H1 (cell line): ENCODE data around the gene MAD2L1. TPM values are rescaled to one million over a fixed set of nuclear protein-coding genes. Genes with fewer than 3 reads are reported as not detected.

Experiments
- CTCF ChIA-PET: fragments of 300-600 bp; sonication (Branson Sonifier 250); formaldehyde crosslinking; loops from one replicate; lab custom pipeline; 2021; ENCODE audit not compliant: partially characterized antibody; lab: Charles Lee
- POLR2A ChIA-PET: fragments of 300-600 bp; sonication (Branson Sonifier 250); formaldehyde crosslinking; loops from one replicate; lab custom pipeline; 2021; ENCODE audit warnings: inconsistent platforms; ENCODE audit not compliant: partially characterized antibody; lab: Charles Lee
- DNase-seq, 2 experiments: peaks; one replicate each; pipeline versions ENCODE4 v3.0.0 to v3.0.0-alpha.2; 2010 to 2022; ENCODE audit warnings: low spot score in 2 of 2, low read depth in 1 of 2, mixed read lengths in 1 of 2
- FAIRE-seq: peaks from 2 replicates; lab custom pipeline; 2011; peaks lifted over from hg19 to GRCh38; lab: Jason Lieb, UNC
- H2AFZ ChIP-seq: 2 replicates; pipeline ENCODE4 v1.8.1; 2012; ENCODE audit warnings: low read length, inconsistent platforms
- H2AK5ac ChIP-seq: 2 replicates; pipeline ENCODE4 v1.6.1; 2013; ENCODE audit warnings: low read depth, low read length
- H2BK120ac ChIP-seq: replicated peaks from 2 replicates; pipeline ENCODE3; 2013; ENCODE audit warnings: low read depth, low read length, inconsistent platforms
- H2BK12ac ChIP-seq: 2 replicates; pipeline ENCODE4 v1.6.1; 2013; ENCODE audit warnings: low read depth, low read length
- H2BK15ac ChIP-seq: 2 replicates; pipeline ENCODE4 v1.6.1; 2013; ENCODE audit warnings: low read length
- H2BK20ac ChIP-seq: 2 replicates; pipeline ENCODE4 v1.6.1; 2013; ENCODE audit warnings: low read length
- H2BK5ac ChIP-seq: 2 replicates; pipeline ENCODE4 v1.6.1; 2013; ENCODE audit warnings: low read depth, low read length
- H3K14ac ChIP-seq: 2 replicates; pipeline ENCODE4 v1.6.1; 2013; ENCODE audit warnings: inconsistent platforms; ENCODE audit not compliant: insufficient read length
- H3K18ac ChIP-seq: 2 replicates; pipeline ENCODE4 v1.6.1; 2013; ENCODE audit warnings: low read length; ENCODE audit errors: extremely low read depth
- H3K23ac ChIP-seq: 2 replicates; pipeline ENCODE4 v1.6.1; 2013; ENCODE audit warnings: inconsistent platforms; ENCODE audit not compliant: insufficient read length
- H3K23me2 ChIP-seq: 2 replicates; pipeline ENCODE4 v1.6.1; 2013; ENCODE audit warnings: low read depth, low read length
- H3K27ac ChIP-seq: 2 replicates; pipeline ENCODE4 v1.6.1; 2011; ENCODE audit warnings: low read depth, low read length, inconsistent platforms
- H3K27me3 ChIP-seq, 4 experiments: replicated peaks in 1 of 4; 1 replicate in 1 of 4; 2 replicates in 3 of 4; pipeline versions ENCODE4 v1.6.1 to v1.8.1; 2011 to 2013; ENCODE audit warnings: low read length in 3 of 4, mild to moderate bottlenecking in 3 of 4, inconsistent platforms in 2 of 4, mixed read lengths in 2 of 4, moderate library complexity in 1 of 4; ENCODE audit not compliant: control insufficient read depth in 3 of 4, insufficient read depth in 3 of 4; ENCODE audit errors: extremely low read depth in 1 of 4
- H3K36me3 ChIP-seq, 4 experiments: 2 replicates each; pipeline versions ENCODE4 v1.6.1 to v1.8.1; 2011 to 2013; ENCODE audit warnings: mild to moderate bottlenecking in 4 of 4, low read length in 3 of 4, moderate library complexity in 2 of 4, control low read depth in 1 of 4, inconsistent platforms in 1 of 4; ENCODE audit not compliant: insufficient read depth in 4 of 4, control insufficient read depth in 2 of 4
- H3K4ac ChIP-seq: replicated peaks from 2 replicates; pipeline ENCODE3; 2013; ENCODE audit warnings: low read length, low read depth, mixed read lengths, inconsistent platforms; ENCODE audit not compliant: insufficient read length
- H3K4me1 ChIP-seq, 4 experiments: replicated peaks in 1 of 4; 1 replicate in 1 of 4; 2 replicates in 3 of 4; pipeline versions ENCODE4 v1.6.1 to v1.8.1; 2011 to 2013; ENCODE audit warnings: low read length in 3 of 4, inconsistent platforms in 2 of 4, mixed read lengths in 1 of 4; ENCODE audit not compliant: insufficient read depth in 4 of 4, control insufficient read depth in 3 of 4
- H3K4me2 ChIP-seq, 2 experiments: 2 replicates each; pipeline versions ENCODE4 v1.6.1 to v1.8.1; 2011 to 2013; ENCODE audit warnings: low read depth in 2 of 2, low read length in 2 of 2, control low read depth in 1 of 2, inconsistent platforms in 1 of 2, mild to moderate bottlenecking in 1 of 2; ENCODE audit not compliant: insufficient read depth in 1 of 2
- H3K4me3 ChIP-seq, 4 experiments: fragments of 200-600, 300-600 bp in 1 of 4; sonication (generic), shearing (Covaris generic), sonication (Bioruptor Twin) in 1 of 4; 2 replicates each; pipeline versions ENCODE4 v1.5.1 to v1.8.1; 2011 to 2016; ENCODE audit warnings: low read length in 4 of 4, low read depth in 3 of 4, control low read depth in 2 of 4, inconsistent platforms in 2 of 4, mild to moderate bottlenecking in 2 of 4, mixed read lengths in 1 of 4, moderate library complexity in 1 of 4; ENCODE audit not compliant: insufficient read depth in 2 of 4; ENCODE audit errors: extremely low read depth in 1 of 4
- H3K56ac ChIP-seq: replicated peaks from 2 replicates; pipeline ENCODE3; 2013; ENCODE audit warnings: low read depth, mild to moderate bottlenecking, mixed read lengths, low read length, inconsistent platforms; ENCODE audit not compliant: insufficient read length
- H3K79me1 ChIP-seq: 2 replicates; pipeline ENCODE4 v1.6.1; 2013; ENCODE audit warnings: low read depth, low read length, control low read depth
- H3K79me2 ChIP-seq, 2 experiments: 2 replicates each; pipeline versions ENCODE4 v1.6.1 to v1.8.1; 2012 to 2013; ENCODE audit warnings: low read length in 2 of 2, mild to moderate bottlenecking in 2 of 2, inconsistent platforms in 1 of 2; ENCODE audit not compliant: insufficient read depth in 2 of 2, control insufficient read depth in 1 of 2
- H3K9ac ChIP-seq, 4 experiments: replicated peaks in 1 of 4; 1 replicate in 1 of 4; 2 replicates in 3 of 4; pipeline versions ENCODE4 v1.6.1 to v1.8.1; 2011 to 2013; ENCODE audit warnings: low read depth in 3 of 4, low read length in 3 of 4, control low read depth in 2 of 4, mild to moderate bottlenecking in 2 of 4, moderate library complexity in 2 of 4, inconsistent platforms in 1 of 4; ENCODE audit errors: extremely low read depth in 1 of 4
- H3K9me3 ChIP-seq, 2 experiments: 2 replicates each; pipeline versions ENCODE4 v1.6.1 to v1.8.1; 2012 to 2013; ENCODE audit warnings: mild to moderate bottlenecking in 2 of 2, moderate library complexity in 2 of 2, control low read depth in 1 of 2, inconsistent platforms in 1 of 2, low read depth in 1 of 2, low read length in 1 of 2, mixed read lengths in 1 of 2; ENCODE audit not compliant: insufficient read depth in 2 of 2
- H4K20me1 ChIP-seq, 2 experiments: replicated peaks in 1 of 2; 2 replicates each; pipeline versions ENCODE3 to v1.8.1; 2011 to 2013; ENCODE audit warnings: inconsistent platforms in 2 of 2, low read length in 2 of 2, mild to moderate bottlenecking in 1 of 2; ENCODE audit not compliant: insufficient read depth in 2 of 2, control insufficient read depth in 1 of 2
- H4K5ac ChIP-seq: 2 replicates; pipeline ENCODE4 v1.6.1; 2013; ENCODE audit warnings: low read length, low read depth, mixed read lengths, inconsistent platforms; ENCODE audit not compliant: insufficient read length
- H4K8ac ChIP-seq: 2 replicates; pipeline ENCODE4 v1.8.0; 2013; ENCODE audit warnings: mild to moderate bottlenecking, moderate library complexity, low read length, inconsistent platforms; ENCODE audit not compliant: insufficient read depth; ENCODE audit errors: extremely low read depth
- H4K91ac ChIP-seq: replicated peaks from 2 replicates; pipeline ENCODE3; 2013; ENCODE audit warnings: low read length, mixed read lengths, inconsistent platforms; ENCODE audit not compliant: insufficient read length
- ATF2 ChIP-seq: IDR thresholded peaks from 2 replicates; pipeline ENCODE4 v1.6.1; 2012; ENCODE audit warnings: low read length, inconsistent platforms
- CBX8 ChIP-seq: fragments of 300-800, 300-1000 bp; sonication (generic); IDR thresholded peaks from 2 replicates; pipeline ENCODE4 v1.7.1; 2016; ENCODE audit warnings: low read depth, low read length, borderline replicate concordance
- CREB1 ChIP-seq: IDR thresholded peaks from 2 replicates; pipeline ENCODE4 v1.6.1; 2012; ENCODE audit warnings: inconsistent platforms
- GABPA ChIP-seq: IDR thresholded peaks from 2 replicates; pipeline ENCODE4 v1.6.1; 2011; ENCODE audit warnings: mild to moderate bottlenecking, low read length, moderate library complexity, borderline replicate concordance; ENCODE audit not compliant: insufficient read depth
- HDAC2 ChIP-seq, 2 experiments: fragments of 300-600 bp in 1 of 2; sonication (generic) in 1 of 2; IDR thresholded peaks; 2 replicates each; pipeline ENCODE4 v1.6.1; 2011 to 2012; ENCODE audit warnings: low read depth in 2 of 2, low read length in 2 of 2, mild to moderate bottlenecking in 2 of 2, moderate library complexity in 2 of 2, borderline replicate concordance in 1 of 2, inconsistent platforms in 1 of 2
- JUN ChIP-seq: IDR thresholded peaks from 2 replicates; pipeline ENCODE4 v1.6.1; 2011; ENCODE audit warnings: low read depth, mild to moderate bottlenecking, improper control_type of control experiment, low read length
- KDM4A ChIP-seq: IDR thresholded peaks from one replicate; pipeline ENCODE4 v1.7.1; 2012; ENCODE audit warnings: low read depth, mild to moderate bottlenecking, moderate library complexity, low read length, inconsistent platforms; ENCODE audit not compliant: severe bottlenecking
- POLR2AphosphoS5 ChIP-seq: IDR thresholded peaks from 2 replicates; pipeline ENCODE4 v1.6.1; 2011; ENCODE audit warnings: low read depth, low read length
- POU5F1 ChIP-seq: IDR thresholded peaks from 2 replicates; pipeline ENCODE4 v1.6.1; 2011; ENCODE audit warnings: low read depth, mild to moderate bottlenecking, low read length, moderate library complexity
- SP2 ChIP-seq: IDR thresholded peaks from 2 replicates; pipeline ENCODE4 v1.6.1; 2012; ENCODE audit warnings: mild to moderate bottlenecking, low read length, inconsistent platforms
- TAF7 ChIP-seq: optimal IDR thresholded peaks from 2 replicates; pipeline ENCODE3; 2011; ENCODE audit warnings: low read depth, mild to moderate bottlenecking, inconsistent platforms, low read length, moderate library complexity, borderline replicate concordance
- TBP ChIP-seq: IDR thresholded peaks from 2 replicates; pipeline ENCODE4 v1.6.1; 2011; ENCODE audit warnings: low read depth, low read length, improper control_type of control experiment
- YY1 ChIP-seq: IDR thresholded peaks from 2 replicates; pipeline ENCODE4 v1.6.1; 2011; ENCODE audit warnings: low read depth, mild to moderate bottlenecking, low read length
- ZNF274 ChIP-seq: IDR thresholded peaks from 2 replicates; pipeline ENCODE4 v1.7.0; 2012; ENCODE audit warnings: low read length, borderline replicate concordance; ENCODE audit errors: extremely low read depth
- WGBS, 2 experiments: shearing (Covaris generic) in 1 of 2; methylation state at CpG; one replicate each; pipeline versions ENCODE4 v1.1.6 to v1.1.7; 2013 to 2015; ENCODE audit warnings: low lambda C conversion rate in 2 of 2, mixed read lengths in 2 of 2, inconsistent platforms in 1 of 2, low coverage in 1 of 2, missing lambda C conversion rate in 1 of 2; ENCODE audit not compliant: insufficient replicate concordance in 2 of 2, insufficient coverage in 1 of 2, insufficient read length in 1 of 2; ENCODE audit errors: extremely low coverage in 1 of 2, missing lambda C conversion rate in 1 of 2; 5-methylcytosine and 5-hydroxymethylcytosine counted together
- polyA plus RNA-seq, 7 experiments: library from polyadenylated mRNA; depleted of rRNA in 3 of 7; stranded (reverse) in 5 of 7; unstranded in 2 of 7; fragments of >200 nt in 5 of 7; fragments of 200-250 nt in 2 of 7; gene quantifications; 1 replicate in 5 of 7; 2 replicates in 1 of 7; 4 replicates in 1 of 7; pipeline versions ENCODE4 v1.2.1 to v1.2.3, GENCODE V29; 2011 to 2013; ENCODE audit warnings: missing spikeins in 2 of 7, mixed read lengths in 2 of 7
- total RNA-seq: library from RNA; stranded (reverse); fragmentation: NEBNext Ultra II Directional; extraction: Animal tissue kit (Norgen Biotek cat#: 25700); gene quantifications from 2 replicates; pipeline ENCODE4 v1.2.1, GENCODE V29; 2021

The MAD2L1 gene
- total and polyA plus RNA-seq, 2 of the 8 experiments (the other 6 are each of a cell fraction or from before 2014, with no cell fraction given) = 51.1 to 88.1 TPM

DNA sequence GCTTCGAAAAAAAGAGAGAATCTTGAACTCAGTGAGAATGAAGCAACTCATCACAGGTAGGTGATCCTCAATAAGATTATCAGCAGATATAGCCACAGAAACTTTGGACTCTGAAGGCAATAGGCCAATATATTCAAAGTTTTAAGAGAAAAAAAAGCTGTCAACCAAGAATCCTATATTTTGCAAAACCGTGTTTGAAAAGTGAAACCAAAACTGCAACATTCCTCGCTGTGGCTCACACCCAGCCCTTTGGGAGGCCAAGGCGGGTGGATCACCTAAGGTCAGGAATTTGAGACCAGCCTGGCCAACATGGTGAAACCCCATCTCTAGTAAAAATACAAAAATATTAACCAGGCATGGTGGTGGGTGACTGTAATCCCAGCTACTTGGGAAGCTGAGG is 22.8 kb downstream of the MAD2L1 start:
- no peaks in the 10 kb centered on the region for H3K79me2 ChIP-seq
- no peaks in the 10 kb centered on the region for H3K36me3 ChIP-seq
- no peak overlapping the region for H3K27ac ChIP-seq
- WGBS, 2 experiments = 87% methylated on average over 4 of the region's 4 CpGs; no CpG with 5 or more reads in 1 of the 2 experiments
- H3K18ac ChIP-seq = no peak overlapping the region
- ChIA-PET CTCF (no interaction called here), POLR2A (no interaction called here)
- no peak overlapping the region for H3K14ac ChIP-seq
- H2BK12ac ChIP-seq = no peak overlapping the region
- no peak overlapping the region for H4K5ac ChIP-seq
- H3K4me1 ChIP-seq = no peaks in the 10 kb centered on the region
- H2BK120ac ChIP-seq = no peak overlapping the region
- H3K4ac ChIP-seq = no peak overlapping the region
- no peak overlapping the region for H2AFZ ChIP-seq
- no peak overlapping the region for H2BK15ac ChIP-seq
- no peak overlapping the region for H4K8ac ChIP-seq
- H3K4me3 ChIP-seq = no peak overlapping the region
- no peaks in the 10 kb centered on the region for H3K27me3 ChIP-seq
- DNase-seq (no peak), FAIRE-seq (no peak)
- no peak overlapping the region for H4K91ac ChIP-seq
- no peak overlapping the region for H2BK20ac ChIP-seq
- H3K9me3 ChIP-seq = no peaks in the 10 kb centered on the region
- H3K4me2 ChIP-seq = no peak overlapping the region
- no peak overlapping the region for H3K9ac ChIP-seq
- H3K79me1 ChIP-seq = no peaks in the 10 kb centered on the region
- H4K20me1 ChIP-seq = no peaks in the 10 kb centered on the region
- no peak overlapping the region for H3K23ac ChIP-seq
- no peaks in the 10 kb centered on the region for H3K23me2 ChIP-seq
- H2BK5ac ChIP-seq = no peak overlapping the region
- H3K56ac ChIP-seq = no peak overlapping the region
- no peak overlapping the region for H2AK5ac ChIP-seq
- no peak for TF ChIP-seq CREB1
- no peak for TF ChIP-seq POU5F1
- TF ChIP-seq ZNF274 = no peak
- TF ChIP-seq ATF2 = no peak
- no peak for TF ChIP-seq TBP
- TF ChIP-seq CBX8 = no peak
- no peak for TF ChIP-seq SP2
- TF ChIP-seq YY1 = no peak
- TF ChIP-seq POLR2AphosphoS5 = no peak
- no peak for TF ChIP-seq JUN
- no peak for TF ChIP-seq HDAC2 (IDR thresholded peaks at IDR 0.05; ENCODE audit: borderline replicate concordance in 1 of 2, low read depth in 2 of 2, low read length in 2 of 2)
- TF ChIP-seq GABPA = no peak
- no peak for TF ChIP-seq TAF7
- TF ChIP-seq KDM4A = no peak
